ENCODE data around the gene NACC2. TPM values are rescaled to one million over a fixed set of nuclear protein-coding genes. Genes with fewer than 3 reads are reported as not detected.

NACC2 gene
- total and polyA plus RNA-seq, 2 of the 8 experiments (the other 6 are each of a cell fraction or from before 2014, with no cell fraction given), result 8.3 to 14.0 TPM

GRCh38 chr9:135974220-135974573 is 120.9 kb downstream of the NACC2 start:
- Histone ChIP-seq H3K9ac (replicated peaks in 1 of 4; ENCODE audit: extremely low read depth in 1 of 4, low read depth in 3 of 4, low read length in 3 of 4) (no peak overlapping the region), H4K5ac (ENCODE audit: insufficient read length, low read depth, low read length) (no peak overlapping the region), H2BK5ac (ENCODE audit: low read depth, low read length) (no peak overlapping the region), H3K79me1 (ENCODE audit: low read depth, low read length) (no peaks in the 10 kb centered on the region), H2AK5ac (ENCODE audit: low read depth, low read length) (no peak overlapping the region), H2BK12ac (ENCODE audit: low read depth, low read length) (no peak overlapping the region), H4K8ac (ENCODE audit: extremely low read depth, insufficient read depth, low read length) (no peak overlapping the region), H2BK20ac (ENCODE audit: low read length) (no peak overlapping the region), H3K4me2 (ENCODE audit: insufficient read depth in 1 of 2, low read depth in 2 of 2, low read length in 2 of 2) (no peak overlapping the region), H3K4me3 (ENCODE audit: extremely low read depth in 1 of 4, insufficient read depth in 2 of 4, low read depth in 3 of 4, low read length in 4 of 4) (no peak overlapping the region), H3K23me2 (ENCODE audit: low read depth, low read length) (no peaks in the 10 kb centered on the region; the same call in 1 of the 2 replicates), H3K14ac (ENCODE audit: insufficient read length) (no peak overlapping the region), H3K23ac (ENCODE audit: insufficient read length) (no peak overlapping the region), H4K91ac (replicated peaks; ENCODE audit: insufficient read length, low read length) (no peak overlapping the region), H2BK15ac (ENCODE audit: low read length) (no peak overlapping the region), H2BK120ac (replicated peaks; ENCODE audit: low read depth, low read length) (no peak overlapping the region), H3K56ac (replicated peaks; ENCODE audit: insufficient read length, low read depth, low read length) (no peak overlapping the region), H3K79me2 (ENCODE audit: control insufficient read depth in 1 of 2, insufficient read depth in 2 of 2, low read length in 2 of 2) (no peaks in the 10 kb centered on the region), H3K27ac (ENCODE audit: low read depth, low read length) (no peak overlapping the region), H3K4ac (replicated peaks; ENCODE audit: insufficient read length, low read depth, low read length) (no peak overlapping the region), H2AFZ (ENCODE audit: low read length) (no peak overlapping the region), H3K9me3 (ENCODE audit: insufficient read depth in 2 of 2, low read depth in 1 of 2, low read length in 1 of 2) (no peaks in the 10 kb centered on the region), H3K18ac (ENCODE audit: extremely low read depth, low read length) (no peak overlapping the region), H4K20me1 (replicated peaks in 1 of 2; ENCODE audit: control insufficient read depth in 1 of 2, insufficient read depth in 2 of 2, low read length in 2 of 2) (peaks cover 0 to 5% of the 10 kb centered on the region in 2 experiments), H3K27me3 (replicated peaks in 1 of 4; ENCODE audit: control insufficient read depth in 3 of 4, extremely low read depth in 1 of 4, insufficient read depth in 3 of 4, low read length in 3 of 4) (no peaks in the 10 kb centered on the region), H3K36me3 (ENCODE audit: control insufficient read depth in 2 of 4, insufficient read depth in 4 of 4, low read length in 3 of 4) (no peaks in the 10 kb centered on the region), H3K4me1 (replicated peaks in 1 of 4; ENCODE audit: control insufficient read depth in 3 of 4, insufficient read depth in 4 of 4, low read length in 3 of 4) (peaks cover 0 to 3% (median 0%) of the 10 kb centered on the region in 4 experiments; a peak in 4 of 7 replicates)
- FAIRE-seq (no peak), DNase-seq (ENCODE audit: low read depth in 1 of 2, low spot score in 2 of 2) (no peak)
- CTCF ChIA-PET (ENCODE audit: partially characterized antibody), result interaction anchor here (1.0 to 3.2 kb wide), 24 partner anchors 9 to 173 kb away, joined by 3 to 17 read pairs (median 4); partner anchors contain the start of gene UBAC1
- 69% methylated on average over 10 of the region's 10 CpGs; no CpG with 5 or more reads in 1 of the 2 experiments for WGBS, 2 experiments (ENCODE audit: extremely low coverage in 1 of 2, insufficient coverage in 1 of 2, insufficient read length in 1 of 2, insufficient replicate concordance in 2 of 2, low coverage in 1 of 2, low lambda C conversion rate in 2 of 2, missing lambda C conversion rate in 1 of 2)
- POLR2A ChIA-PET (ENCODE audit: partially characterized antibody), result no interaction called here
- TF ChIP-seq CTBP2 (IDR thresholded peaks at IDR 0.05; ENCODE audit: borderline replicate concordance, insufficient read depth, insufficient read length, low read length) (no peak), RXRA (IDR thresholded peaks at IDR 0.05; ENCODE audit: insufficient read depth, low read depth, low read length) (no peak), CTCF (IDR thresholded peaks at IDR 0.05; ENCODE audit: control extremely low read depth in 1 of 3, insufficient read depth in 1 of 3, low read depth in 1 of 3, low read length in 3 of 3) (peak; percentile 39 to 42 (median 39)), RNF2 (IDR thresholded peaks at IDR 0.05; ENCODE audit: borderline replicate concordance, low read depth, low read length, missing control alignments, poor library complexity, severe bottlenecking) (no peak), RAD21 (IDR thresholded peaks at IDR 0.05 in 1 of 2, conservative IDR thresholded peaks at IDR 0.05 in 1 of 2; ENCODE audit: low read depth in 2 of 2, low read length in 2 of 2) (peak; percentile 37 to 49)
